Gastrocnemius medialis (tissue), 4 donors: ENCODE measurements around the gene PHTF1.

ENCODE experiments used
- CTCF ChIP-seq, 5 experiments: fragments of 450-650 bp in 3 of 5; fragments of 200-600 bp in 2 of 5; sonication (generic) in 2 of 5; IDR thresholded peaks in 4 of 5; conservative IDR thresholded peaks in 1 of 5; 1 replicate in 4 of 5; 2 replicates in 1 of 5; pipeline ENCODE4 v1.5.1; 2016 to 2019; ENCODE audit warnings: antibody characterized with exemption in 5 of 5, mild to moderate bottlenecking in 3 of 5, moderate library complexity in 3 of 5
- POLR2A ChIP-seq, 2 donors: fragments of 450-650 bp; IDR thresholded peaks; one replicate each; pipeline ENCODE4 v1.6.1; 2017; ENCODE audit warnings: antibody characterized with exemption in 2 of 2, mild to moderate bottlenecking in 2 of 2, moderate library complexity in 2 of 2

- no peak for TF ChIP-seq CTCF (IDR thresholded peaks at IDR 0.05 in 4 of 5, conservative IDR thresholded peaks at IDR 0.05 in 1 of 5)
- TF ChIP-seq POLR2A (IDR thresholded peaks at IDR 0.05): no peak
These were observed 102.2 kb downstream of the PHTF1 start for GRCh38 chr1:113657126-113657525.
